Measurements from ENCODE around the gene DGKI. TPM values are rescaled to one million over a fixed set of nuclear protein-coding genes. Genes with fewer than 3 reads are reported as not detected.

The DGKI gene
- total and polyA plus RNA-seq, 11 donors: 0.36 to 4.6 (median 1.0) TPM

- 21 to 24% (median 23%) methylated on average over 11 of the region's 11 CpGs for WGBS, 4 donors
- no peak overlapping the region for H3K4me3 ChIP-seq
- no peak for TF ChIP-seq POLR2A (IDR thresholded peaks at IDR 0.05)
- TF ChIP-seq, protein P1, sequence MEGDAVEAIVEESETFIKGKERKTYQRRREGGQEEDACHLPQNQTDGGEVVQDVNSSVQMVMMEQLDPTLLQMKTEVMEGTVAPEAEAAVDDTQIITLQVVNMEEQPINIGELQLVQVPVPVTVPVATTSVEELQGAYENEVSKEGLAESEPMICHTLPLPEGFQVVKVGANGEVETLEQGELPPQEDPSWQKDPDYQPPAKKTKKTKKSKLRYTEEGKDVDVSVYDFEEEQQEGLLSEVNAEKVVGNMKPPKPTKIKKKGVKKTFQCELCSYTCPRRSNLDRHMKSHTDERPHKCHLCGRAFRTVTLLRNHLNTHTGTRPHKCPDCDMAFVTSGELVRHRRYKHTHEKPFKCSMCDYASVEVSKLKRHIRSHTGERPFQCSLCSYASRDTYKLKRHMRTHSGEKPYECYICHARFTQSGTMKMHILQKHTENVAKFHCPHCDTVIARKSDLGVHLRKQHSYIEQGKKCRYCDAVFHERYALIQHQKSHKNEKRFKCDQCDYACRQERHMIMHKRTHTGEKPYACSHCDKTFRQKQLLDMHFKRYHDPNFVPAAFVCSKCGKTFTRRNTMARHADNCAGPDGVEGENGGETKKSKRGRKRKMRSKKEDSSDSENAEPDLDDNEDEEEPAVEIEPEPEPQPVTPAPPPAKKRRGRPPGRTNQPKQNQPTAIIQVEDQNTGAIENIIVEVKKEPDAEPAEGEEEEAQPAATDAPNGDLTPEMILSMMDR (IDR thresholded peaks at IDR 0.05): no peak
- peaks cover 0 to 5% (median 0%) of the 10 kb centered on the region in 12 donors for H3K4me1 ChIP-seq
- ATAC-seq (peak in 3 of 4 donors; percentile 41 to 81 (median 72)), DNase-seq (peak in 1 of 5 donors; percentile 32)
- intact Hi-C loops (cut with DNase I): no loop called here
- H3K27ac ChIP-seq: no peak overlapping the region
- no peaks in the 10 kb centered on the region for H3K9me3 ChIP-seq
- H3K27me3 ChIP-seq: no peaks in the 10 kb centered on the region
- H3K36me3 ChIP-seq: no peaks in the 10 kb centered on the region
Observed at GRCh38 chr7:137753948-137754851, 92.6 kb downstream of the DGKI start.

GRCh38 chr7:137753575-137753947 is 93.2 kb downstream of the DGKI start:
- no peaks in the 10 kb centered on the region for H3K27me3 ChIP-seq
- H3K36me3 ChIP-seq: no peaks in the 10 kb centered on the region
- ATAC-seq (no peak), DNase-seq (no peak)
- intact Hi-C loops (cut with DNase I): no loop called here
- no peak overlapping the region for H3K4me3 ChIP-seq
- TF ChIP-seq, protein P1 (IDR thresholded peaks at IDR 0.05): no peak
- no peak for TF ChIP-seq POLR2A (IDR thresholded peaks at IDR 0.05)
- 75 to 80% (median 78%) methylated on average over 3 of the region's 3 CpGs for WGBS, 4 donors
- no peaks in the 10 kb centered on the region for H3K9me3 ChIP-seq
- H3K4me1 ChIP-seq: peaks cover 0 to 5% (median 0%) of the 10 kb centered on the region in 12 donors
- no peak overlapping the region for H3K27ac ChIP-seq

DNA sequence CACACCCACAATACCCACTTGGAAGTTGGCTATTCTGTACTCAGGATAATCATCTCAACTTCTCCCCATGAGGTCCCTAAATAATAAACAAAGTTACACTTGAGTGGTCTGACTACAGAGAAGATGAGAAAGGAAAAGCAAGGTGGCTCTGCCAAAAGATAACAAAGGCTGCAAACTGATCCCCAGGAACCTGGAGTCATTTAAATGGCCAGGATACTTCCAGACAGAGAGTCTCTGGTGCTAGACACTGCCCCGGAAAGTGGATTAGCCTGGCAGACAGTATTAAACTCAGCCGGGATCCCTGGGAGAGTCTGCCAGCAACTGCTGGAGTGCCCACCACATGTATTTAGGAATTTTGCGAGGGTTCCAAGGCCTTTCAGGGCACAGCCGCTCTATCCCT is 93.7 kb downstream of the DGKI start:
- intact Hi-C loops (cut with DNase I): no loop called here
- ATAC-seq (no peak), DNase-seq (no peak)
- TF ChIP-seq POLR2A (IDR thresholded peaks at IDR 0.05): no peak
- TF ChIP-seq, protein P1 (IDR thresholded peaks at IDR 0.05): no peak
- Histone ChIP-seq H3K4me1 (peaks cover 0 to 5% (median 0%) of the 10 kb centered on the region in 12 donors), H3K36me3 (no peaks in the 10 kb centered on the region), H3K27me3 (no peaks in the 10 kb centered on the region), H3K27ac (no peak overlapping the region), H3K9me3 (no peaks in the 10 kb centered on the region), H3K4me3 (no peak overlapping the region)
- 68 to 81% (median 75%) methylated on average over 4 of the region's 4 CpGs for WGBS, 4 donors

DNA sequence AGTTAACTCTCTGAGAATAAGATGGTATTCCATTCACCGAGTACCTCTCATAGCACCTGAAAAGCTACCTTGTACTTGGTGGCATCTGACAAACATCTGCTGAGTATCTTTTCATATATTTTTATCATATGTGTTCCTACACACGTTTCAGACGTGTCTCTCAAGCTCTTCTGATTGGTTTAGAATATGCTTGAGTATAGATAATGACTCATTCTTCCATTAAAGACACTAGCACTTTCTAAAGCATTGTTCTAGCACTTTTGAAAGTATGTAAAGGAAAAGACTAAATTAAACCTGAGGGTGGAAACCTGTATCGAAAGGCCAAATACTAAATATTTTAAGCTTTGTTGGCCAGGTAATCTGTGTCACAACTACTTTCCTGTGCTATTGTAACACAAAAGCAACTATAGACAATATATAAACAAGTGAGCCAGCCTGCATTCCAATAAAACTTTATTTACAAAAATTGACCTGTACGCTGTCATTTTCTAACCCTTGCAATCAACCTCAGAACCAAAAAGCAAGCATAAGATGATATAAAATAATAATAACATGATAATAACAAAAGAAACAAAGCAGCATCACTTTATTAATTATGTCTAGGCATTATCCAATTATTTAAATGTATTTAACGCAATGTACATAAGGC is 95.3 kb downstream of the DGKI start:
- Histone ChIP-seq H3K36me3 (no peaks in the 10 kb centered on the region), H3K9me3 (no peaks in the 10 kb centered on the region), H3K27ac (no peak overlapping the region), H3K27me3 (no peaks in the 10 kb centered on the region), H3K4me1 (peaks cover 0 to 5% (median 0%) of the 10 kb centered on the region in 12 donors), H3K4me3 (no peak overlapping the region)
- DNase-seq (no peak), ATAC-seq (no peak)
- 84 to 89% (median 86%) methylated on average over 6 of the region's 6 CpGs for WGBS, 4 donors
- intact Hi-C loops (cut with DNase I): no loop called here
- no peak for TF ChIP-seq POLR2A (IDR thresholded peaks at IDR 0.05)
- TF ChIP-seq, protein P1 (IDR thresholded peaks at IDR 0.05): no peak
